ENCODE data around the gene NOD1.
"Not testable (repeated sequence)": the region's sequence is repeated elsewhere in the genome, so short reads cannot be mapped to it uniquely, and the experiment has no call there.

NOD1 gene

GRCh38 chr7:30478349-30479201 lies at the start of gene NOD1:
Gene NOD1, minus strand, starts transcription at chr7:30478784. Its CDS starts 21,863 bp downstream, at chr7:30456921.
- DNase-seq = peak; percentile 57 to 71

- not testable (repeated sequence) for DNase-seq
These were observed 48.7 kb upstream of the NOD1 start for GRCh38 chr7:30527297-30527696.

DNA sequence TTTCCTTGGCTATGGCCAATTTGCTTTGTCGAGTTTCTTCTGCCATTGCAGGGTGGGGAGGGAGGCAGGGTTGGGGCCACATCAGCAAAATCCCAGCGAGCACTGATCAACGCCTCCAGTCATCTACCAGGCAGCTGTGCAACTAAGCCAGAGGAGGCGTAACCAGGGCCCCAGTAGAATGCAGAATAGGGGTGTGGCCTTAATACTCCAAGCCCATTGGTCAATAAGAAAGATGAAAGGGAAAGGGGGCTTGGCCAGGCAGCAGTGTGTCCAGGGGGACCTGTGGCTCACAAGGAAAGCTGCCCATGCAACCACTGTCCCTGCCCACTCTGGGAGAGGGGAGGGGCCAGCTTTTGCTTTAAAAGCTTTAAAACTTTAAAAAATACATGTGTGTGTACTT lies 47.6 kb upstream of the NOD1 start:
- no peak for DNase-seq

GRCh38 chr7:30525429-30525828 lies 46.8 kb upstream of the NOD1 start:
- no peak for DNase-seq

GRCh38 chr7:30524545-30524944 lies 46.0 kb upstream of the NOD1 start:
- DNase-seq = no peak

- no peak for DNase-seq
These were observed 44.9 kb upstream of the NOD1 start for GRCh38 chr7:30523466-30523865.

- DNase-seq = no peak
These were observed 43.6 kb upstream of the NOD1 start for GRCh38 chr7:30522159-30522558.

- no peak for DNase-seq
These were observed 42.9 kb upstream of the NOD1 start for GRCh38 chr7:30521532-30521931.

DNA sequence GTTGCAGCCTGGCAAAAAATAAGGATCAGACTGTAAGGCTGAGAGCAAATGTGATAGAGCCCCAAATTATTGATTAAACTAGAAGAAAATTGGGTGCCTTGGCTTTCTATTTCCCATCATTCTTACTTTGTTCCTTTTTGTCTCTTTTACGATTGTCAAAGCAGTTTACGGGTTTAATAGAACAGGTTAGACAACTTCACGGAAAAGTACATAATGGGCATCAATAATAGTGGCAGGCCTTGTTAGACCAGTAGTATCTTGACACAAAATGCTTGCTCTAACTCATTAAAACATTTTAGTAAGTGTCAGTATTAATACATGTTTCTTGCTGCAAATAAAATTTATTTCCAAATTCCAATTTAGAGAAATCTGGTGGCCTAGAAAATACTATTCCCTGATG lies 40.5 kb upstream of the NOD1 start:
- DNase-seq = no peak

DNA sequence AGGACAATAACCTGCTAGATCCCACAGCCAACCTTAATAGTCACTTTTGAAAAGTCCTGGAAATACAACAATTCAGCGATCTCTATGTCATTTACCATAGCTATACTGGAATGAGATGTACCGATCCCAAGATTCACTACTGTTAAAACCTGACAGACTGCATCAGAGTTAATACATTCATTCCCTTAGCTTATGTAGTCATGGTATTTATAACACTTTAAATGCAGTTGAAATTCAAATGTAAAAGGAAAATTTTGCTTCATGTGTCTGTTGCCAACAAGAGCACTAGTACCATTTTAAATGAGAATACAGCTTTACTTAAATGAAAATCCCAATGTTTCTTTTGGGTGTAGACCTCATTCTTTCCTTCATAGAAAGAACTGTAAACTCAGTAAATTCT lies 37.2 kb upstream of the NOD1 start:
- no peak for DNase-seq

DNA sequence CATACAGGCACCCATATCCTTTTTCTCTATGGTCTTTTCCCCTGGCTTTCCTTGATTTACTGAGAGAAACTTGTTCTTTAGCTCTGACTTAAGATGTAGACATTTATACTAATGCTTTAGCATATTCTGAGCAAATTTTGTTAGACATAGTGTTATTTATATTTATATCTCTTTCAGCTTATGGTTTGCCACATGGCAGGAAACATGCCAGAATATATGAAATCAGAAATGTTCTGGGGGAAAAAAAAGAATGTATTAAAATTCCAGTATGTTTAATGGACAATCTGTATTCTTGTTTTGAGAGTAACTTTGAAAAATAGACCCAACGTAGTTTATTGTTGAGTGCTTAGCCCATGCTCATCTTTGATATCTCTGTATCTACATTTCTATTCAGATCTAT lies 36.2 kb upstream of the NOD1 start:
- DNase-seq = no peak

- DNase-seq = no peak
These were observed 35.6 kb upstream of the NOD1 start for GRCh38 chr7:30514177-30514576.

DNA sequence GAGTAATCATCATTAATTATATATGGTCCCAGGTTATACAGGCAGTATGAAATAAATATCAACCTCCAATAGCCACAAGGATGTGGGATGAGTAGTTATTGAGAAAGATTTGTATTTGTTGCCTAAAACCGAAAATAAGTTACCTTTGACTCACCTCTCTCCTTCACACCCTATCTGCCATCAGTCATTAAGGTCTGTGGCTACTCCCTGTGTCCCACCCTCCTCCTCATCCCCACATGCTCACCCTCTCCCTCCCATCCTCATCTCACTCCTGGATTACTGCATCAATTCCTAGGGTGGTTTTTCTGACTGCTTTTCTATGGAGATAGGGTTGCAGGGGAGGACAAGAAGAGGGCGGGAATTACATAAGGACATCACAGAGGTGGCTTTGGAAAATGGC lies 35.2 kb upstream of the NOD1 start:
- DNase-seq = no peak

DNA sequence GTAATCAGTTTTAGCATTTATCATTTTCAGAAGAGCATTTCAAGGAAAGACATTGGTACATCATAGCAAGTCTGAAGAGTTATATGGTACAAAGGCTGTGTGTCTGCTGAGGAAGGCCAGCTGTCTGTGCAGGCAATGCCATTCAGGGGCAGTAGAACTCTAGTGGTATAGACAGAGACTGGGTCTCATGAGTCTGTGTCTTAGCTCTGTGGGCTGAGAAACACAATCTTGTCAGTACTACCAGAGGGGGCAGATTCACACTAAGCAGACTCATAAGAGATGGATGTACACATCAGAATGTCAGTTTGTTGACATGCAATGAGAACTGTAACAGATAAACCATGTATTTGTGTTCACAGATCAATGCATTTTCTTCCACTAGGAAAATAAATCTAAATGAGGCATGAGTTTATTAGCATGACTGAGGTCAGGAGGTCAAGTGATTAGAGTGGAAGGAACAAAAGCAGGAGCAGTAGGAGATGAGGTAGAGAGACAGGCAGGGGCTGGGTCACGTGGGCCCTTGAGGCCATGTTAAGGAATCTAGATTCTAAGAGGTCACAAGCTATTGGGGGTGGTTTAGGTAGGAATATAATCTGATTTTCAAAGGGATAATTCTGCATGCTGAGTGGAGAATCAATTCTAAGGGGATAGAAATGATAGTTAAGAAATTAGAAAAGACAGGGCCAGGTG lies 33.5 kb upstream of the NOD1 start:
- no peak for DNase-seq

DNA sequence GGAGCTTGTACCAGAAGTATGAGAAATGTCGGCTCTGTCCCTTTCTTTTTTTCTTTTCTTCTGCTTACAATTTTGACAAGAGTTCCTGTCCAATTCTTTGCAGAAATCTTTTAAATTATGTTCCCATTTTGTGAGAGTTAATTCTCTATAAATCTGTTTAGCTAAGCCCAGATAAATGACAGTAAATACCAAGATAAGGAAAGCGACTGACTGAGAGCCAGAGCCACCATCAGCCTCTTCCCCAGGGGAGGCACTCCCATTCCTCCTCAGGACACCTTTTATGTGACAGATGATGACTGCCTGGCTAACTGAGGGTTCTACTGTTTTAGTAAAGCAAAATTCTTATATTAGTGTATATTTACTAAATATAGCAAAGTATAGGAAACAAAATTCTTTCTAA lies 32.9 kb upstream of the NOD1 start:
- no peak for DNase-seq

- DNase-seq = peak; percentile 5 to 51
These were observed 31.8 kb upstream of the NOD1 start for GRCh38 chr7:30510124-30511075.

- DNase-seq = not testable (repeated sequence)
These were observed 30.7 kb upstream of the NOD1 start for GRCh38 chr7:30509171-30509857.

DNA sequence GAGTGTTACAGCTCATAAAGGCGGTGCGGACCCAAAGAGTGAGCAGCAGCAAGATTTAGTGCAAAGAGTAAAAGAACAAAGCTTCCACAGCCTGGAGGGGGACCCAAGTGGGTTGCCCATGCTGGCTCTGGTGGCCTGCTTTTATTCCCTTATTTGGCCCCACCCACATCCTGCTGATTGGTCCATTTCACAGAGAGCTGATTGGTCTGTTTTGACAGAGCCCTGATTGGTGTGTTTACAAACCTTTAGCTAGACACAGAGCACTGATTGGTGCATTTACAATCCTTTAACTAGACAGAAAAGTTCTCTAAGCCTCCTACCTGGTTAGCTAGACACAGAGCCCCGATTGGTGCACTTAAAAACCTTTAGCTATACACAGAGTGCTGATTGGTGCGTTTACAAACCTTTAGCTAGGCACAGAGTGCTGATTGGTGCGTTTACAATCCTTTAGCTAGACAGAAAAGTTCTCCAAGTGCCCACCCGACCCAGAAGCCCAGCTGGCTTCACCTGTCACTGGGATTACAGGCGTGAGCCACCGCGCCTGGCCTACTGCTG lies 28.8 kb upstream of the NOD1 start:
- not testable (repeated sequence) for DNase-seq

GRCh38 chr7:30505174-30505697 lies 26.7 kb upstream of the NOD1 start:
- DNase-seq = no peak

GRCh38 chr7:30504301-30505173 lies 26.0 kb upstream of the NOD1 start, which contains the start of gene GGCT:
Gene GGCT, minus strand, starts transcription at chr7:30504829. Its CDS starts 120 bp downstream, at chr7:30504709.
- DNase-seq = peak; percentile 97 to 98
